NOMO-1 treated with dmso at 0.1 percent for 144 hours (cell line): ENCODE results near the gene BMERB1.
"Not testable (repeated sequence)": the region's sequence is repeated elsewhere in the genome, so short reads cannot be mapped to it uniquely, and the experiment has no call there.

ENCODE experiments used
- DNase-seq: peaks from one replicate; lab custom pipeline; 2025; ENCODE audit not compliant: unreplicated experiment; lab: John Stamatoyannopoulos, UW

The BMERB1 gene

GRCh38 chr16:15548482-15548891, 114.1 kb downstream of the BMERB1 start:
- DNase-seq, result no peak

- no peak for DNase-seq
Measured at GRCh38 chr16:15552507-15552906, 118.1 kb downstream of the BMERB1 start.

- DNase-seq, result no peak
Measured at GRCh38 chr16:15553313-15554088, 119.1 kb downstream of the BMERB1 start.

GRCh38 chr16:15556130-15556529, 121.7 kb downstream of the BMERB1 start:
- no peak for DNase-seq

- DNase-seq, result no peak
Measured at GRCh38 chr16:15557258-15557657, 122.9 kb downstream of the BMERB1 start.

- DNase-seq, result no peak
Measured at GRCh38 chr16:15559176-15559575, 124.8 kb downstream of the BMERB1 start.

- DNase-seq, result no peak
Measured at GRCh38 chr16:15564604-15565339, 130.4 kb downstream of the BMERB1 start.

- no peak for DNase-seq
Measured at GRCh38 chr16:15566095-15566494, 131.7 kb downstream of the BMERB1 start.

GRCh38 chr16:15567823-15568222, 133.4 kb downstream of the BMERB1 start:
- DNase-seq, result no peak

GRCh38 chr16:15570666-15571065, 136.3 kb downstream of the BMERB1 start:
- not testable (repeated sequence) for DNase-seq

GRCh38 chr16:15571557-15571956, 137.2 kb downstream of the BMERB1 start:
- peak; percentile 23 for DNase-seq

GRCh38 chr16:15572329-15573001, 138.1 kb downstream of the BMERB1 start:
- peak; percentile 54 for DNase-seq

- no peak for DNase-seq
Measured at GRCh38 chr16:15573274-15573895, 139.0 kb downstream of the BMERB1 start.

- DNase-seq, result not testable (repeated sequence)
Measured at GRCh38 chr16:15573896-15574613, 139.7 kb downstream of the BMERB1 start.

GRCh38 chr16:15574614-15574948, 140.2 kb downstream of the BMERB1 start:
- no peak for DNase-seq

GRCh38 chr16:15575293-15576049, 141.1 kb downstream of the BMERB1 start:
- no peak for DNase-seq

GRCh38 chr16:15576960-15577958, 142.9 kb downstream of the BMERB1 start:
- DNase-seq, result no peak

- no peak for DNase-seq
Measured at GRCh38 chr16:15578824-15579223, 144.4 kb downstream of the BMERB1 start.
